ENCODE results near the gene SH3RF3.
A peak's percentile ranks its signal among the peaks of the same experiment; 100 is the strongest.

SH3RF3 gene

DNA sequence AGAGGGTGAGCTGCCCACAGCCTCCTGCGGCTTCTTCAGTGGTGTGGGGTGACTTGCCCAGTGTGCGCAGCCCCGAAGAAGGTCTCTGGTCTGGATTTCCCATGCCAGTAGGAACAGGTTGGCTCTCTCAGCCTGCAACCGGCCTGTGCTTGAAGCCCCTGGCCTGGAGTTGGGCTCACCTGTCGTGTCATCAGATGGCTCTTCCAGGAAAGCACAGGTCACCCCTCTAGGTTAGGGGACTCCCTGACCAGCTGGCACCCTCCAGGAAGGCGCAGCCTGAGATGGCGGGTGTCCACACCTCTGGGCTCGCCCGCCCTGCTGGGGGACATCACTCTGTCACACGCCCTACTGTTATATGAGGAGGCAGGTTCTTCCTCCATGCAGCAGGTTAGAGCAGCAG lies 304.9 kb downstream of the SH3RF3 start:
- Histone ChIP-seq H3K79me1 (ENCODE audit: low read length) (no peaks in the 10 kb centered on the region), H3K23ac (ENCODE audit: low read length) (no peak overlapping the region), H2AK5ac (ENCODE audit: low read length) (no peak overlapping the region), H3K4me3 (ENCODE audit: low read length) (no peak overlapping the region), H2BK5ac (ENCODE audit: low read length) (no peak overlapping the region), H2BK120ac (ENCODE audit: low read depth, low read length) (no peak overlapping the region), H2BK15ac (replicated peaks; ENCODE audit: low read depth) (no peak overlapping the region), H3K4me2 (ENCODE audit: low read length) (no peak overlapping the region), H3K56ac (ENCODE audit: low read length) (no peak overlapping the region), H3K36me3 (ENCODE audit: control insufficient read depth, insufficient read depth, low read length) (no peaks in the 10 kb centered on the region), H3K79me2 (ENCODE audit: control insufficient read depth, insufficient read depth, low read length) (no peaks in the 10 kb centered on the region), H3K27ac (ENCODE audit: low read depth, low read length) (no peak overlapping the region), H3K9ac (ENCODE audit: low read length) (no peak overlapping the region), H3K18ac (ENCODE audit: low read length) (no peak overlapping the region), H3K4me1 (ENCODE audit: control insufficient read depth, low read depth, low read length) (peaks cover 3% of the 10 kb centered on the region), H4K8ac (ENCODE audit: low read depth, low read length) (no peak overlapping the region), H4K5ac (ENCODE audit: low read length) (no peak overlapping the region), H3K27me3 (ENCODE audit: insufficient read depth, low read length, poor library complexity) (no peaks in the 10 kb centered on the region), H3K4ac (ENCODE audit: low read depth, low read length) (no peak overlapping the region)
- DNase-seq: no peak
- no CpG with 5 or more reads among the region's 10 CpGs for WGBS (ENCODE audit: extremely low coverage, insufficient coverage, low lambda C conversion rate)

DNA sequence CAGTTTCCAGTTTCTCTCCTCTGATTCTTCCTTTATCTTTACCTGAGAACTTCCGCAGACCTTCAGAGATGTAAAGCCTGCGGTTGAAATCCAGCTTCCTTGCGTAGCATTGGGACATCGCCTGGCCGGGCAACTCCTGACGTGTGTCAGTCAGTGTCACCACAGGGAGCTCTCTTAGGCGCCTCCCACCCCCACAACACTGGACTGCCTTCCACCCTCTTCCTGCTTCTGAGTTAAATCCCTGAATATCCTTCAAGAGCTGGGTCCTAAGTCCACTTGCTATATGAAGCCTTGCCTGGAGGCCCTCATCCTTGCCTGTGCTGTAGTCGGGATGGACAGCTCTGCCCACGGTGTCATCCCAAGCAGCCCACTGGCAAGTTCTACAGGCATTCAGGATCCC lies 305.3 kb downstream of the SH3RF3 start:
- no peaks in the 10 kb centered on the region for H3K79me1 ChIP-seq (ENCODE audit: low read length)
- H4K5ac ChIP-seq (ENCODE audit: low read length): no peak overlapping the region
- no peak overlapping the region for H2BK5ac ChIP-seq (ENCODE audit: low read length)
- DNase-seq: no peak
- no peaks in the 10 kb centered on the region for H3K36me3 ChIP-seq (ENCODE audit: control insufficient read depth, insufficient read depth, low read length)
- no peak overlapping the region for H3K4me3 ChIP-seq (ENCODE audit: low read length)
- H3K4me1 ChIP-seq (ENCODE audit: control insufficient read depth, low read depth, low read length): peaks cover 3% of the 10 kb centered on the region
- no peak overlapping the region for H2AK5ac ChIP-seq (ENCODE audit: low read length)
- H3K23ac ChIP-seq (ENCODE audit: low read length): no peak overlapping the region
- H3K27ac ChIP-seq (ENCODE audit: low read depth, low read length): no peak overlapping the region
- no CpG with 5 or more reads among the region's 9 CpGs for WGBS (ENCODE audit: extremely low coverage, insufficient coverage, low lambda C conversion rate)
- H3K27me3 ChIP-seq (ENCODE audit: insufficient read depth, low read length, poor library complexity): no peaks in the 10 kb centered on the region
- no peak overlapping the region for H3K18ac ChIP-seq (ENCODE audit: low read length)
- no peak overlapping the region for H3K56ac ChIP-seq (ENCODE audit: low read length)
- no peak overlapping the region for H3K4ac ChIP-seq (ENCODE audit: low read depth, low read length)
- H3K4me2 ChIP-seq (ENCODE audit: low read length): no peak overlapping the region
- no peak overlapping the region for H3K9ac ChIP-seq (ENCODE audit: low read length)
- no peak overlapping the region for H2BK120ac ChIP-seq (ENCODE audit: low read depth, low read length)
- no peak overlapping the region for H2BK15ac ChIP-seq (replicated peaks; ENCODE audit: low read depth)
- H3K79me2 ChIP-seq (ENCODE audit: control insufficient read depth, insufficient read depth, low read length): no peaks in the 10 kb centered on the region
- no peak overlapping the region for H4K8ac ChIP-seq (ENCODE audit: low read depth, low read length)

- Histone ChIP-seq H3K9ac (ENCODE audit: low read length) (no peak overlapping the region), H2BK15ac (replicated peaks; ENCODE audit: low read depth) (no peak overlapping the region), H2BK120ac (ENCODE audit: low read depth, low read length) (no peak overlapping the region), H4K5ac (ENCODE audit: low read length) (no peak overlapping the region), H3K79me1 (ENCODE audit: low read length) (no peaks in the 10 kb centered on the region), H3K18ac (ENCODE audit: low read length) (no peak overlapping the region), H2BK5ac (ENCODE audit: low read length) (no peak overlapping the region), H3K27me3 (ENCODE audit: insufficient read depth, low read length, poor library complexity) (no peaks in the 10 kb centered on the region), H3K79me2 (ENCODE audit: control insufficient read depth, insufficient read depth, low read length) (no peaks in the 10 kb centered on the region), H3K23ac (ENCODE audit: low read length) (no peak overlapping the region), H2AK5ac (ENCODE audit: low read length) (no peak overlapping the region), H3K4me3 (ENCODE audit: low read length) (no peak overlapping the region), H3K4me2 (ENCODE audit: low read length) (no peak overlapping the region), H3K4ac (ENCODE audit: low read depth, low read length) (no peak overlapping the region), H3K56ac (ENCODE audit: low read length) (no peak overlapping the region), H3K36me3 (ENCODE audit: control insufficient read depth, insufficient read depth, low read length) (no peaks in the 10 kb centered on the region), H4K8ac (ENCODE audit: low read depth, low read length) (no peak overlapping the region), H3K4me1 (ENCODE audit: control insufficient read depth, low read depth, low read length) (peaks cover 3% of the 10 kb centered on the region), H3K27ac (ENCODE audit: low read depth, low read length) (no peak overlapping the region)
- no CpG with 5 or more reads among the region's 11 CpGs for WGBS (ENCODE audit: extremely low coverage, insufficient coverage, low lambda C conversion rate)
- no peak for DNase-seq
These were observed 306.2 kb downstream of the SH3RF3 start for GRCh38 chr2:109435066-109435690.

DNA sequence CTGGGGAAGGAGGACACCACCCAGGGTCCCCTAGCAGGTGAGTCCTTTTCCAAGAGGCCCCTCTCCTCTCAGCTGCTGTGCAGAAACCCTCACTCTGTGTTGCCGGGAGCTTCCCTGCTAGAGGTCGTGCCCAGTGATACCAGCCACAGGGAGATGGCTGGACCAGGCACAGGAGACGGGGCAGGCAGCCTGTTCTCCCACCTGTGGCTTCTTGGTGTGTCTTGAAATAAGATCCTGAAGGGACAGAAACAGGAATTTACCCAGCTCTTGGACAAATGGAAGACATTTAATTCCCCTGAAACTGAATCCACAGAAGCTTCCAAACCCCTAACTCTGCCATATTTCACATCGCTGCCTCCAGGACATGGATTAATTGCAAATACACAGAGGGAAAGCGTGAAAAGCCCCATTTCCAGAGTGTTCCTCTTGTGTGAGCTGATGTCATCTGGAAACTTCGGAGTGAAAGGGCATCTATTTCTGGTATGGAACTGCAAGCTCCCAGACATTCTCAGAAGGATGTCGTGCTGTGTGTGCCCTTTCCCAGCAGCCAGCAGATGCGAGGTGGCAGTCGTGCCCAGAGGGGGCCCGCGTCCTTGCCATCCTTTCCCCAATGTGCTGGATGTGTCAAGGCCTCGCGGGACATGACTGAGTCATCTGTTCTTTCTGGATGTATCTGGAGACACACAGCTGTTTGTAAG lies 307.0 kb downstream of the SH3RF3 start:
- no CpG with 5 or more reads among the region's 13 CpGs for WGBS (ENCODE audit: extremely low coverage, insufficient coverage, low lambda C conversion rate)
- no peak for DNase-seq
- H3K4me1 ChIP-seq (ENCODE audit: control insufficient read depth, low read depth, low read length): peaks cover 3% of the 10 kb centered on the region

GRCh38 chr2:109436610-109437225 lies 307.7 kb downstream of the SH3RF3 start:
- Histone ChIP-seq H3K4me1 (ENCODE audit: control insufficient read depth, low read depth, low read length) (peaks cover 3% of the 10 kb centered on the region), H3K79me2 (ENCODE audit: control insufficient read depth, insufficient read depth, low read length) (no peaks in the 10 kb centered on the region), H3K36me3 (ENCODE audit: control insufficient read depth, insufficient read depth, low read length) (no peaks in the 10 kb centered on the region), H3K4me2 (ENCODE audit: low read length) (no peak overlapping the region), H2BK120ac (ENCODE audit: low read depth, low read length) (no peak overlapping the region), H3K27me3 (ENCODE audit: insufficient read depth, low read length, poor library complexity) (no peaks in the 10 kb centered on the region), H3K27ac (ENCODE audit: low read depth, low read length) (no peak overlapping the region), H3K4me3 (ENCODE audit: low read length) (no peak overlapping the region), H4K8ac (ENCODE audit: low read depth, low read length) (no peak overlapping the region), H3K18ac (ENCODE audit: low read length) (no peak overlapping the region), H3K9ac (ENCODE audit: low read length) (no peak overlapping the region), H2BK5ac (ENCODE audit: low read length) (no peak overlapping the region), H4K5ac (ENCODE audit: low read length) (no peak overlapping the region), H3K79me1 (ENCODE audit: low read length) (no peaks in the 10 kb centered on the region), H3K23ac (ENCODE audit: low read length) (peak overlapping the region; percentile 11), H3K56ac (ENCODE audit: low read length) (no peak overlapping the region), H2AK5ac (ENCODE audit: low read length) (no peak overlapping the region), H2BK15ac (replicated peaks; ENCODE audit: low read depth) (no peak overlapping the region), H3K4ac (ENCODE audit: low read depth, low read length) (no peak overlapping the region)
- no CpG with 5 or more reads among the region's 15 CpGs for WGBS (ENCODE audit: extremely low coverage, insufficient coverage, low lambda C conversion rate)
- DNase-seq: peak; percentile 6

More for the DNA sequence above, 307.0 kb downstream of the SH3RF3 start:
- no peak overlapping the region for H3K4me3 ChIP-seq (ENCODE audit: low read length)
- H3K79me2 ChIP-seq (ENCODE audit: control insufficient read depth, insufficient read depth, low read length): no peaks in the 10 kb centered on the region
- H3K27me3 ChIP-seq (ENCODE audit: insufficient read depth, low read length, poor library complexity): no peaks in the 10 kb centered on the region
- no peak overlapping the region for H2BK15ac ChIP-seq (replicated peaks; ENCODE audit: low read depth)
- H3K36me3 ChIP-seq (ENCODE audit: control insufficient read depth, insufficient read depth, low read length): no peaks in the 10 kb centered on the region
- H2BK120ac ChIP-seq (ENCODE audit: low read depth, low read length): no peak overlapping the region
- no peak overlapping the region for H4K5ac ChIP-seq (ENCODE audit: low read length)
- H3K4ac ChIP-seq (ENCODE audit: low read depth, low read length): no peak overlapping the region
- H2BK5ac ChIP-seq (ENCODE audit: low read length): no peak overlapping the region
- no peak overlapping the region for H3K9ac ChIP-seq (ENCODE audit: low read length)
- H3K56ac ChIP-seq (ENCODE audit: low read length): no peak overlapping the region
- no peak overlapping the region for H3K18ac ChIP-seq (ENCODE audit: low read length)
- H2AK5ac ChIP-seq (ENCODE audit: low read length): no peak overlapping the region
- no peak overlapping the region for H4K8ac ChIP-seq (ENCODE audit: low read depth, low read length)
- H3K23ac ChIP-seq (ENCODE audit: low read length): no peak overlapping the region
- H3K79me1 ChIP-seq (ENCODE audit: low read length): no peaks in the 10 kb centered on the region
- H3K4me2 ChIP-seq (ENCODE audit: low read length): no peak overlapping the region
- no peak overlapping the region for H3K27ac ChIP-seq (ENCODE audit: low read depth, low read length)

All from mesendoderm (in vitro differentiated cells).